ENCODE measurements around the gene FRMD4B.
A peak's percentile ranks its signal among the peaks of the same experiment; 100 is the strongest.

The FRMD4B gene

DNA sequence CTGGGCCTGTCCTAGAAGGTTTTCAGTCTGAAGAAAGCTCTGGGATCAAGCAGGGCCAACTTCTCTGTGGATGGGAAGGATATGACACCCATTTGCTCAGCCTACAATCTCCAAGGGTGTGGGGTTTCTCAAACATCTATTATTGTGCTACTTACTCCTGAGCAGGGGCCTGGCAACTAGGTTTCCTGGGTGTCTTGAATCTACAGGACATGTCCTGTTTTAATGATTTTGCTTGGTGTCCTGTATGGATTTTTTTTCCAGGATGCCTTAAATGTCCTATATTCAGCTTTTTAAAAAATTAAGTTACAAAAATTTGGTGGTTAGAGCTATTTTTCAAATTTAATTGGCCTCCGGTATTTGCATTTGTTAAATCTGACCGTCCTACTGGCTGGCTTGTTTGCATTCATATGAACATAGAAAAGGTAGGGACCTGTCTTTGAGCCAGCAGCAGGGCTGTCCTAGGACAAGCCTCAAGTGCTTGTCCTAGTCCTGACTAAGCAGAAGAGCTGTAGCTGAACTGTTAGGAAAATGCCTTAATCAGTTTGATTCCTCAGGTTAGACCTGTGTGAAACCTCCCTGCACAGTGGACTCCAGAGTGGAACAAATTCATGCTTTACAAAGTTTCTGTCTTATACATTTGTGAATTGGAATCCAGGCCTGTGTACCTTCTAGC lies 223.4 kb downstream of the FRMD4B start:
- DNase-seq = no peak

DNA sequence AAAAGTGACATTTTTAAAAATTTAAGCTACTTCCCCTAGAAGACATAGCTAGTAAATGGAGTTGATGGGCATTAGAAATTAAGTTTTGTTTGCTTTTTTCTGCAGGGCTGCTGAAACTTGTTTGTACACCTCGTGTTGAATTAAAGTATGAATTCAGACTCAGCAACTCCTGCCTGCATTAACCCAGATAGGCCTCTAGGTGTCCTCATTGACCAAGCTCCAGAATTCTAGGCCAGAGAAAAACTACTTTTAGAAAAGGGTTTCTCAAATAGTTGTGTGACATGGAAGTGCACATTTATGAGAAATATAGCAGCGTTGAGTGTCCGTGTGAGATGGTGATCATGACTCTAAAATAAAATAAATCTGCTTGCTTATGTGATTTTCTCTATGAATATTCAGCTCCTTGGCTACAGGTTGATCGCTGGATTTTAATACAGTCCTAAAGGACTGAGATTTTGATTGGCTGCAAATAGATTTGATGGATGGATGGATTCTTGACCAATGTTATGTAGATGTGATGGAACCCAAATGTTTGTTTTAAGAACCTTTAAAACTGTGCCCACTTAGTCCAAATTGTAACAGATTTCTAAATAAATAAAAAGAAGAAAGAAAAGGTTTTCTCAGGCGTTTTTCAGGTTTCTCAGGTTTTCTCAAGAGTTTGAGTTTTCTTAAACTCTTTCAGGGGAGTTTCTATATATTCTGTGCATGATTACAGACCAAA lies 224.1 kb downstream of the FRMD4B start:
- DNase-seq = peak in 1 of 2 experiments; percentile 13

DNA sequence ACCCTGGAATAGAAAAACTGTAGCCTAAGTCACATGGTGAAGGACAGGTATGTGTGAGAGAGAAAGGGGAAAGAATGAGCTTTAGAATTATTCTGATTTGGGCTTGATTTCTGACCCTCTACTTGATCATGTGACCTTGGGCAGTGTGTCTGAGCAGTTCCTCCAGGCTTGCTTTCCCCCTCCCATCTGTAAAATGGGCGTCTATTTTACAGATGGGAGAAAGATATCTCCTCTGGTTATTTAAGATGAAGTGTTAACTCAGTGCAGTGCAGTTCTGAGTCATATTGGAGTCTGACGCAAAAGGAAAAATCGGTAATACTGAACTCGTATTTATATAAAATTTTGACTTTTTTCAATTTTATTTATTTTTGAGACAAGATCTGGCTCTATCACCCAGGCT lies 225.4 kb downstream of the FRMD4B start:
- DNase-seq = no peak

DNA sequence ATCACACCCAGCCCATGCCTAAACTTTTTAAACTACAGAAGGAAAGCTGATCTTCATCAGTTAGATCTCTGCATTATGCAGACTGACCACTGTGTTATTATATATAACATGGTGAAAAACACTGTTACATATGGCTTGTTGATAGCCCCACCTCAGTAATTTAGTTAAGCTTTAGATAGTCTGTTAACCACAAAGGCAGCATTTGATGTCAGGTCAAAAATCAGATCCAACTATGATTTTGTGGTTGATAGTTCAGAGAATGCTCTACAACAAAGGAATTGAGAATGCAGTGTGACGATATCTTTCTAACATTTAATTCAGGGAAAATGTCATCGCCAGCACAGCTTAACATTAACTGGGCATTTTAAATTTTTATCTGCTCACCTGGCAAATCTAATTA lies 225.8 kb downstream of the FRMD4B start:
- no peak for DNase-seq

DNA sequence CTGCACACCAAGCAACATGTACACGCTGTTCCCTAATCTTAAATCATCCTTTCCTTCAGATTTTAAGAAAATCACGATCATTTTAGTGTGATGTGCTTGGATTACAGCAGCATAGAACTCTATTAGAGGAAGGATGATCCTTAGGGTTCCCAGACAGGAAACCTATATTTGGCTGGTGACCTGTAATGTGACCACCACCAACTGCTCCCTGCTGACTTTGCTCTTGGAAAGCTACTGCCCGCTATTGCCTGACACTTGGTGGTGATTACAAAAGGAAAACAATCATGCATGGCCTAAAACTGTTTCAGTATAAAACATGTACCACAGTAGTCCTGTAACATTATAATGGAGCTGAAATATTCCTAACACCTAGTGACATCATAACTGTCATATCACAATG lies 236.3 kb downstream of the FRMD4B start:
- no peak for DNase-seq

DNA sequence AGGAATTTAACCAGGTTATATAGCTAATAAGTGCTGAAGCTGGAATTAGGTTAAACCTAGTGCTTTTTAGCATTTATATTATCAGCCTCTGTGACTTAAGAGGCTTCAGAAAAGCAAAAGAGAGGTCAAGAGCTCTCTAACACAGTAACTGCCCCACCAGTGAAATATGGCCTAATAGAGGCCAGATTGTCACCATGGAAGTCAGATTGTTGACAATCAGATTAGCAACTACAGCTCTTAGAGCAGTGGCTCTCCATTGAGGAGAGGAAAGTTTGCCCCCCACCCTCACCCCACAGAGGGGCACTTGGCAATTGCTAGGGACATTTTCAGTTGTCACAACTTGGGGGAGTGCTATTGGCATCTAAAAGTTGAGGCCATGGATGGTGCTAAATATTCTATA lies 240.2 kb downstream of the FRMD4B start:
- DNase-seq = no peak

DNA sequence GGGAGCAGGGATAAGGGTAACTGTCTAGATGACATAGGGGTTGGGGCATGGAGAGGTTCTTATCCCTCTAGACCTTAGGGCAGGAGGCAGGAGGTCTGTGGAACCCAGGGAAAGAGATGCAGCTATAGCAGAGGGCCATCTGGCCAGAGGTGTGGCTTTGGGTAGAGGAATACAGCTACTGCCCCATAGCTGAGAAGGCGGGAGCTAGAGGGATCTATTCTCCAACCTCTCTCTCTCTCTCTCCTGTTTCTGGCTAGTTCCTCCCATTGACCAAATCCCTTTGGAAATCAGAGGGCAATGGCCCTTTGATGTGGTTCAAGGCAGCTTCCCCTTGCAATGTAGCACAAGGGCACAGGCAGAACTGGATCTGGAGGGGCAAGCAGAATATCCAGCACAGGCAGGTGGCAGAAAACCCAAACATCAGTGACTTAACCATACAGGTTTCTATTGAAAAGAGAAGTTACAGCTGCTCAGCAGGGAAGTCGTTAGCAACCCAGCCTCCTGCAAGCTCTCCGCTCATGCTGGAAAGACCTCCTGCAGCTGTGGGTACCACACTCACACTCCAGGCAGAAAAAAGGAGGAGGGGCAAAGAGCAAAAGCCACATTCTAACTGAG lies 241.2 kb downstream of the FRMD4B start:
- DNase-seq = no peak

DNA sequence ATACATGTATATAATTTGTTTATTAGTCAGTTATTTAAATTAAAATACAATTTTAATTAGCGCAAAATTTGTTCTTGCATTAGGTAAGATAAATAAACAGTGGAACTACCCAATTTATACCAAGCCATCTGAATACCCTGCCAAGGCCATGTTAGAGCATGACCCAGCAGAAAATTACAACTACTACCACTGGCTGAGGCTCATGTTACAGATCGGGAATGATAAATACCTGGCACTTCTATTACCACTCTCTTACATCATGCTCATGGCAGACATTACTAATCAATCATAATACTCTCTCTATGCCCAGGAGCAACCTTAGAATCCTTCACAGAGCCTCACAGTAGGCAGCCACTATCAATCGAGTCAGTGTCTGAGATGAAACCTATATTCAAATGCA lies 242.3 kb downstream of the FRMD4B start:
- DNase-seq = no peak

DNA sequence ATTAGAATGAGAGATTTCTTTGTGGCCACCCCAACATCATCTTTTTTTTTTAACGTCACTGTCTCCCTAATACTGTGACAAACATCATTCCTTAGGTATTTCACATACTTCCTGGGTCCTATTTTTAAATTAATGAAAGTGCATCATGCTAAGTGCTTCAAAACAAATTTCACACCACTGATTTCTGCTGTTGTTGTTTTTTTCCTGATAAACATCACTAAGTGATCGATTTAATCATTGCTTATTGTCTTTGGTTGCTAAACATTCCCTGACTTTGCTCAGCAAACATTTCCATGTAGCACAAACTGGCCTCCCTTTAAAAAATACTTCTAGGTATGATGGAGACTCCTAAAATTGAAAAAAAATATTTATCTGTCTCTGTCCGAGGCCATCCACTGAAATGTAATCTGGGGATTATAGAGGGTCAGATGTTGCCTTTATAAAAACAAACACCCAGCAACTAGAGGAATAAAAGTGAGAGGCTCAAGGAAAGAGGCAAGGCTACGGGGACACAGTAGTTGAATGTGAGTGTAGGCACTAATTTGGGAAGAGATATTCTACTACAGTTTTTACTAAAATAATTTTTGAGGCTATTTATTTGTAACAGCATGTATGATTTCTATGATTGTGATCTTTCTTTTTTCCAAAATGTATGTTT lies 243.0 kb downstream of the FRMD4B start:
- DNase-seq = no peak

DNA sequence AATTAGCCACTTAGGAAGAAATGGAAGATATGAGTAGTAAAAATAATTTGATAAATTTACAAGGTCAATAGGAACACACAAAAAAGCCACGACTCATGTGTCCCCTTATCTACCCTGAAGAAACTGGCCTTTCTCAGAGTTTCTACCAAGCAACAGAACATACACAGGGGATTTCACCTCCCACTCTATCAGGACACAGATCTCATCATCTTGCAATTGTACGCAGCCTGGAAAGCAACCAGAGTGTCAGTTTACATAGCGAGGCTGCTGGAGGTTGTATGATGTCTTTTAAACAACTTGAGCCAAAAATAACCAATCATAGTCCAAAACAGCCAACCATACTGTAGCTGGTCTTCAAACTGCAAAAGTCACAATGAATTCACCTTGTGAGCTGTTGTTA lies 243.8 kb downstream of the FRMD4B start:
- DNase-seq = no peak

DNA sequence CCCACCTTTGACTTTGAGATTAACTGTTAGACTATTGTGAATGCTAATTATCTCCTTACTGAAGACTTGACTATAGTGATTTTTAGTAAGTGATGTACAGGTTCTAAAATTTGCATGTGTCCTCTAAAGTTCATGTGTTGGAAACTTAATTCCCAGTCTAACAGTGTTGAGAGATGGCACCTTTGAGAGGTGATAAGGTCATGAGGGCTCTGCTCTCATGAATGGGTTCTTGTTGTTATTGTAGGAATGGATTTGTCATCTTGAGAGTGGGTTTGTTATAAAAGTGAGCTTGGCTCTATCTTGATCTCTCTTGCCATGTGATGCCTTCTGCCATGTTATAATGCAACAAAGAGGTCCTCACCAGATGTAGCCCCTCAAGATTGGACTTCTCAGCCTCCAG lies 244.6 kb downstream of the FRMD4B start:
- DNase-seq = no peak

DNA sequence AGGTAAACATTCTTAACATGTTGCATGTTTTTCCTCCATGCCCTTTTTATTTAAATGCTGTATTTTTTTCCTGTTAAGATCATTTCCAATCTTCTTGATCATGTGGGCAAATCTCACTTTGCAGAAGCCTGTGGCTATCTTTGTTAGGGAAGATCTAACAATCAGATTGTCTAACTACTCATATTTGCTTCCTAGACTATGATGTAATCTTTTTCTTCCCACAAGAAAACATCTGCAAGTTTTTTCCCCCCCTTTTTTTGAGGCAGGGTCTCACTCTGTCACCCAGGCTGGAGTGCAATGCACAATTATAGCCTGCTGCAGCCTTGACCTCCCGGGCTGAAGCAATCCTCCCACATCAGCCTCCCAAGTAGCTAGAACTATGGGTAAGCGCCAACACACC lies 248.5 kb downstream of the FRMD4B start:
- no peak for DNase-seq

DNA sequence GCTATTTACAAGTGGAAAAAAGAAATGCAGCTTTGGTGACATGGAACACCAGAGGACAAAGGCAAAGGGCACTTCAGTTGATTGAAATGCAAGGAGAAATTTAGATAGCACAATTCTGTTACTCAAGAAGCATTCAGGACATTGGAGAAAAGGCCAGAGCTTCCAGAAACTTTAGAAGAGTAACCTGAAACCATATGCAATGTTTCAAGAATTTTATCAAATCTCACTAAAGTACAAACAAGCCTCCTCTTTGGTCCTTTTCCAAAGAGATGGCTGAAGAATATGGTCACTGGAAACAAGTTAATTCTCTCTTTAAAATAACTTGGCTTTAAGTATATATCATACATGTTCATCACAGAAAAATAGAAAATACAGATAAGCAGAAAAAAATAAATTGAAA lies 248.9 kb downstream of the FRMD4B start:
- DNase-seq = no peak

DNA sequence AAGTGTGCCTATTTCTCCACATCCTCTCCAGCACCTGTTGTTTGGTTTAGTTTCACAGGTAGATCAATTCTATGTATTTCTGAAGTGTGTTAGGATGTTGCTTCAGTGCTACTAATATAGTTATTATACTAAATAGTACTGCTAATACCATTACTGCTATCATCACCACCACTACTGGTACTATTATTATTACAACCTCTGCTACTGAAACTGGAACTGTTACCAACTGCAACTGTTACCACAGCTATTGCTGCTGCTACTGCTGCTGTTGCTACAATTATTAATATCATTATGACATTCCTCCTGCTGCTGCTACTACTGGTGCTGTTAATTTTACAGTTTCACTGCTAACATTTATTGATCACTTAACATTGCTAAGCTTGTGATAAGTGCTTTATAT lies 255.2 kb downstream of the FRMD4B start:
- DNase-seq = no peak

DNA sequence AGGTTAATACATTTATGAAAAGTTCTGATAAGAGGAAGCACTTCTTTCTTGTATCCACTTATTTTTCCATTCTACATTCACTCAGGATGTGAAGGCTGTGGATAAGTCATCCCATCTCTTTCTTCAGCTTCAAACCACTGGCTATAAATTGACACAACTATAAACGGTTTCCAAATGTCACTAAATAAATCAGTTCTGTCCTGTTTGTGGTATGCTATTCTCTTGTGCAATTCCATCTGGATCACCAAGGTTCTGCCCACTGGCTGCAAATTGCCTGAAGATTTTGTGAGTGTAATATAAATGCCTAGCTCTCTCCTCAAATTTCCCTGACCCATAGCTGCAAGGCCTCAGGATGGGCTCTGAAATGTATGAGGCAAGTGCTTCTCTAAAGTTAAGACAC lies 256.4 kb downstream of the FRMD4B start:
- DNase-seq = no peak

DNA sequence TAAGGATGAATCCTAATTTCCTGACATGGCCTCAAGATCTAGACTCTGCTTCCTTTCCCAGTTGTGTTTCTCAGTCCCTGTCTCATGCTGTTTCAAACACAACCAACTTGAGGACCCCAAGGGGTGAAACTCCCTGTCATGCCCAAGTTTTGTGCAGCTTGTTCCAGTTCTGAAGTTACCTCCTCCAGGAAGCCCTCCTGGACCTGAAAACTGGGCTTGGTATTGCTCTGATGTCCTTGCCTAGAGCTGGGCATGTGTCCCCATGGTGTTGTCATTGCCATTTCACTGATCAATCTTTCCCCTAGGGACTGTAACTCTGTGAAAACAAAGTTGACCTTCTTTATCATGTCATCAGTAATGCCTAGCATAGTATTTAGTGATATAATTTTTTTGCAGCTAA lies 257.4 kb downstream of the FRMD4B start:
- no peak for DNase-seq

DNA sequence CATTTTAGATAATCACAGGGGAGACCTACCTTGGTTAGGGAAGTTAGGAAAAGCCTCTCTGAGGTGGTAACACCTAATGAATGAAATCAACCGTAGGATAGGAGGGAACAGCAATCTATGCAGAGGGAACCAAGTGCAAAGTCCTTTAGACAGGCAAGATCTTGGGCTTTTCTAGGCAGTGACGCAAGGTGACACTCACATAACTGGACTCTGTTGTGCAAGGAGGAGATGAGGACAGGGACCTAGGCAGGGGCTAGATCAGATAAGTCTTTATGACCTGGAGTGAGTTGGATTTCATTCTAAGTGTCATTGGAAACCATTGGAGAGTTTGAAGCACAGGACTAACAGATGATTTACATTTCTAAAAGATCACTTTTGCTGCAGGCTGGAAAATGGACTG lies 258.9 kb downstream of the FRMD4B start:
- DNase-seq = no peak

DNA sequence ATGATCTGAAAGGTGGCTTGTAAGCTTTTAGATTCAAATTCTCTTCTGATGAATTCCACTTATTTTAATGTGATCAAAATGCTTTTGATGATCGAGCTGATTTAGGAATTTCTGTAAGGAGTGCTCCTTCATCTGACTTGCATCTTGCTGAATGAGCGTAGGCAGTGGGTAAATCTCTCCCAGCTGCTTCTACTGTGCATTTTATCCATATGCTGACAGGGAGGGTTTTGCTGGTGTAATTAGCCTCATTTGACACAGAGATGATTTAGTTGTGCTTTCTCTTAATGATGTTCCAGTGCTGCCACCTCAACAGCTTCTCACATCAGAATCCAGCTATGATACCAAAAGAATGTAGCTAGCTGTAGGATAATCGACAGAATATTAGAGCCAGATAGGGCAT lies 259.7 kb downstream of the FRMD4B start:
- DNase-seq = no peak

DNA sequence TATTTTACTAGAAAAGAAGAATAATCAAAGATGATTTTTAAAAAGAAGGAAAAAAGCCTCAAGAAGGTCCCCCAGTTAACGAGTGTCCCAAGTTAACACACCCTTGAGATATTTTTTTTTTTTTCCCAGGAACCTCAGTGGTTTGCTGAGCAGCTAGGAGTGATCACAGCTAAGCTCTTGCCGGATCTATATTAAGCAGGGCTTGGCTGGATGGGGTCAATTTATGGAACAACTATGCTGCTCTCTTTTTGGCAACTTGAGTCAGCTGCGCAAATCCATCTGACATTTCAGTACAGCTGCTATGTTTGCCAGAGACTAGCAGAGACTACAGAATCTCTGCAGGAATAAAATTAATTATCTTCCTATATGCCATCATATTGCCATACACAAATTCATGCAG lies 263.5 kb downstream of the FRMD4B start, which contains the start of gene LMOD3:
TSS of gene LMOD3 (minus strand) at position 193 of the 400 bp plus-strand sequence. CDS start 209 bp downstream, outside the sequence.
- no peak for DNase-seq

DNA sequence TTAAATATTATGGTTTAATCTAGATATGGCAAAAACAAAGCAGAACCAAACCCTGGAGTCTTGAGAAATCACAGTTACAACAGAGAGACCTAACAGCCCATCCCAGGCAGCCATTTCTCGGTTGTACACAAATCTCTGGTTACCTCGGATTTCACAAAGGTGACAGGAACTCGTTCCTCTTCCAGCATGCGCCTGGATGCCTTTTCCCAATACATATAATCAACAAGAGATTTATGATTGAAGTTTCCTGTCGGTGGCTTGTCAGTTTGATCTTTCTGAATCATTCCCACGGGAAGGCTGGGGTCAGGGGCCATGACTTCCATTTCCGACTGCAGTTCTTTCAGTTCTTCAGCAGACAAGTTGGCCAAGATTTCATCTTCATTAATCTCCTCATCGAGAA lies 263.9 kb downstream of the FRMD4B start:
- no peak for DNase-seq

DNA sequence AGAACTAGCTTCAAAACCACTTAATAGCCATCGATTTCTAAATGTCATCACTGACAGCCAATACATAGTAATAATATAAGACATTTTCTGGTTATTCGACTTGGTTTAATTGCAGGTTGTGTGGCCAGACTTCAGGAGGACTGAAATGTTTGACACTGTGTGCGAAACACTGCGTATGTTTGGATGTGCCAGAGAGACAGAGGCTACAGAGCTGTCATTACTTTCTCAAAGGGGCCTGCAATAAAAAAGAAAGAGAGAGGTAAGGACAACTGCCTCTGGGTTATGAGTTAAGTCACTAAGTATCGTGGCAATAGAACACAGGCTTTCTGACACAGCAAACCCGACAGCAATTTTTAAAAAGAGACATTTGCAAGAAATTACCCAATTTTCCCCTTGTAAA lies 264.4 kb downstream of the FRMD4B start:
- DNase-seq = no peak

DNA sequence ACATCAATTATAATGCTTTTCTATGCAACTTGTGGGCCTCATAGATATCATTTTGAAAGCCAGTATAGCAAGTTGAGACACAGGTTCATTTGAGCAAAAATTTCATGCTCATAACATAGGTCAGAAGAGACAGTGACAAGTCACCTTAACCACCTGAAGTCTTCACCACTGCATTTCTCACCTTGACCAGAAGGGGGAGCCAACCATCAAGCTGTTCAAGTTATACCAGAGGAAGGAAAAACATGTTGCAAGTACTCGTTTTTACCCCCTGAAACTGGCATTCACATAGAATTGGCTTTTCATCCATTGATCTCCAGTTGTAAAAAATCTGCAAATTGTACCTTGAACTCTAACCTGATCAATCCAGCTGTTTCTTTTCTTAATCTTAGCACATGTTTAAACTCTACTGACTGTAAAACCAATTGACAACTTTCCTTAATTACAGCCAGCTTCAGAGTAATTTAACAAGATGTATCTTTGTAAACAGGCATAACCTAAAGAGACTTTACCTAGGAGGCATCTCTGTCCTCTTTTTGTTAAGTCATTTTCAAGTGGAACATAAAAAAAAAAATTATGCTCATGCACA lies 264.9 kb downstream of the FRMD4B start:
- DNase-seq = peak; percentile 81 to 87

All from activated CD4-positive, alpha-beta T cell treated with anti-CD3 and anti-CD28 coated beads, Interleukin-2, amount 50 U/mL, for 4 hours (primary cell).